GM19328 (cell line): ENCODE measurements around the gene CA9.
"Not testable (repeated sequence)": the region's sequence is repeated elsewhere in the genome, so short reads cannot be mapped to it uniquely, and the experiment has no call there.

Experiments used
- ATAC-seq: cut with Tn5 transposase; IDR thresholded peaks from one replicate; pipeline ENCODE4 v1.9.1; 2021; ENCODE audit warnings: mild to moderate bottlenecking, moderate library complexity; ENCODE audit not compliant: unreplicated experiment

The CA9 gene

GRCh38 chr9:35673132-35674024, at the start of gene CA9:
CA9 (plus strand) TSS chr9:35673928; CDS start chr9:35673960, 32 bp downstream.
- no peak for ATAC-seq

DNA sequence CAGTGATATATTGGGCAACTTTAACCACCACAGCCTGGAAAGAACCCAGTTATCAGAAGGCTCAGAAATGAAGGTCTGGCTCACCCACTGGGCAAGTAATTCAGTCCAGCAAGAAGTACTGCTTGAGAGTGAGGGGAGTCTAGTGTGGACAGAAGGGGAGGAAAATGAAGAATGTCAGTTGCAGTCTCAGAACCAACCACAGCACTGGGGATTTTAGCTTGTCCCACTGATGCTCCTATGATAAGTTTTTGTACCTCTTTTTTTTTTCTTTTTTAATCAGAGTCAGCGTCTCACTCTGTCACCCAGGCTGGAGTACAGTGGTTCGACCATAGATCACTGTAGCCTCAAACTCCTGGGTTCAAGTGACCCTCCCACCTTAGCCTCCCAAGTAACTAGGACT, 46.2 kb upstream of the CA9 start:
- ATAC-seq, result no peak

GRCh38 chr9:35628389-35628991, 45.2 kb upstream of the CA9 start:
- no peak for ATAC-seq

DNA sequence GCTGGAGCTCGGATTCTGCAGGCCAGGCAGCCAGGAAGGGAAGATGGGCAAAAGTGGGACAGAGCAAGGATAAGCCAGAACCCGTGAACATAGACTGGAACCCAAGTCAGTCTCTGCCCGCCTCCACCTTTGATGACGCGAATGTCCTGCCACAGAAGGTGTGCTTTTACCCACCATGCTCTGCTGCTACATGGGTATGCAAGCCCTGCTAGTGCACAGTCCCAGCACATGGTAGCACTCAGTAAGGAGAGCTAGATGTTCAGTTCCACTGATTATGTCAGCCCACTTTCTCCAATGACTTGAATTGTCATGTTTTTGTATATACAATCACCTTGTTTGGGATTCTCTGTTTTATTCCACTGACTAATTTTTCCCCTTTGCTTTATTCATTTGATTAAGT, 44.1 kb upstream of the CA9 start:
- ATAC-seq, result no peak

DNA sequence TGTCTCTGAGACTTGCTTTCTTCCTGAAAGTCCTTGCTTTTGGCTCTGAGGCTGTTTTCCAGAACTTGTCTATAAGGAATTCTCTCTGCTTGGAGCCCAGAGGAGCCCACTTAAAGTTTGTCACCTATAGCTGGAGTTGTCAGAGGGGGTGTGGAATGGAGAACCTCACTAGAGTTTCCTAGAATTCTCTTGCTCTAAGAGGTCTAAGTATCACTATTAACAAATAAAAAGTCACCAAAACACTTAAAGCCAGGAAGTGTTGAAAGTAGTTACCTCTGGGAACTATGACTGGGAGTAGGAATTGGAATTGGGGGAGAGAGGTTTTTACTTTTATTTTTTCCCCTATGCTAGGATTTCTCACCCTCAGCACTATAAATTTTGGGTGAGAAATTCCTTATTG, 38.0 kb upstream of the CA9 start:
- ATAC-seq, result no peak

GRCh38 chr9:35636135-35636876, 37.4 kb upstream of the CA9 start:
- ATAC-seq, result no peak

GRCh38 chr9:35636877-35637246, 36.9 kb upstream of the CA9 start:
- ATAC-seq, result not testable (repeated sequence)

GRCh38 chr9:35637427-35637955, 36.2 kb upstream of the CA9 start:
- ATAC-seq, result not testable (repeated sequence)

DNA sequence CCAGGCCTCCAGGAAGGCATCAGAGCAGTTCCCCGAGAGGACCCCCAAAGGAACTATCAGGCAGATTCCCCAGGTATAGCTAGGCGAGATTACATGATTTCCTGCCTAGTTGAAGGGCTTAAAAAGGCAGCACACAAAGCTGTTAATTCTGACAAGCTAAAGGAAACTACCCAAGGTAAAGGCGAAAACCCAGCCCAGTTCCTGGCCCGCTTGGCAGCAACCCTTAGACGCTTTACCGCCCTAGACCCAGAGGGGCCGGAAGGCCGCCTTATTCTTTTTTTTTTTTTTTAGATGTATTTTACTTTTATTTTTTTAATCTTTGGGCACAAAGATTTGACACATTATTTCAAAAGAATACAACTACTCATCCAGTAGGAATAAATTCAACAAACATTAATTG, 35.0 kb upstream of the CA9 start:
- ATAC-seq, result not testable (repeated sequence)

DNA sequence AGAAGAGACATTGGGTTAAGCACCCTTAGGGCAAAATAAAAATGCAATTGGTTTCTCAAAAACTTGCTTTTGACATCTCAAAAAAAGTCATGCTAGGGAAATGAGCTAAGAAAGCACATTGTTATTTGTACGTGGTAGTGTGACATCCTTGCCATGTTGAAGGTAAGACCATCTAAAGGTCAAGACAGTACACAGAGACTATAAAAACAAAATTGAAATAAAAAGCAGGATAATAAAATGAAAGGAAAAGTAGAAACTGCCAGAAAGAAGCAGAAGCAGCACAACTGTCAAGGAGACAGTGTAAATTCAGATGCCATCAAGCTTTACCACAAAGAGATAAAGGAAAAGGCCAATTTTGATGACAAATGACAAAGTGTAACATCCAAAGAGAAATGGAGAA, 34.5 kb upstream of the CA9 start:
- not testable (repeated sequence) for ATAC-seq

GRCh38 chr9:35639631-35640030, 34.1 kb upstream of the CA9 start:
- ATAC-seq, result no peak

- ATAC-seq, result not testable (repeated sequence)
Observed at GRCh38 chr9:35640431-35640830, 33.3 kb upstream of the CA9 start.

DNA sequence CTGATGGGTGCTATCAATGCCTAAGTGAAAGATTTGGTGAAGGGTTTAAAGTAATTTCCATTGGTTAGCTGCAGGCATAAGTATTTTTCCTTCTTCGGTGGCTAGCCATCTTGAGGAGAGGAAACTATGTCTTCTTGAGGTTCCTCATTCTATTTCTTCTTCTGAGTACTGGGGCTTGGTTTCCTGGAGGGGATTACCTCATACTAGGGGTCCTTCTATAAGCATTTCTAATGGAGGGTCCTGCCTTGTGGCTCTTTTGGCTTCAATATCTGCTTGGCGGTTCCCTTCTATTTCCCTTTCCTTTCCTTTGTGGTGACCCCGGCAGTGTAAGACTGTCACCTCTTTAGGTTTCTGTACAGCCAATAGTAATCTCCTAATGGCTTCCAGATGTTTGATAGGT, 32.2 kb upstream of the CA9 start:
- ATAC-seq, result not testable (repeated sequence)

DNA sequence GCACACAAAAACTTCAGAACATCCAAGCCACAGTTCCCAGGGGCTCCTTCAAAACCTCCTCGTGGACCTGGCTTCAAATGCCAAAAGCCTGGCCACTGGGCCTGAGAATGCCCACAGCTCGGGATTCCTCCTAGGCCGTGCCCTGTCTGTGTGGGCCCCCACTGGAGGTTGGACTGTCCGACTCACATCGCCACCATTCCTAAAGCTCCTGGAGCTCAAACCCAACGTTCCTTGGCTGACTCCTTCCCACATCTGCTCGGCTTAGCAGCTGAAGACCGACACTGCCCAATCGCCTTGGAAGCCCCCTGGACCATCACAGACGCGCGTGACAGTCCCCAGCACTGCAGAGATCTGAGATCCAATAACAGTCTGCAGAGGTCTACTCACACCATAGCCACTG, 30.7 kb upstream of the CA9 start:
- ATAC-seq, result no peak

- ATAC-seq, result not testable (repeated sequence)
Observed at GRCh38 chr9:35645736-35646135, 28.0 kb upstream of the CA9 start.

DNA sequence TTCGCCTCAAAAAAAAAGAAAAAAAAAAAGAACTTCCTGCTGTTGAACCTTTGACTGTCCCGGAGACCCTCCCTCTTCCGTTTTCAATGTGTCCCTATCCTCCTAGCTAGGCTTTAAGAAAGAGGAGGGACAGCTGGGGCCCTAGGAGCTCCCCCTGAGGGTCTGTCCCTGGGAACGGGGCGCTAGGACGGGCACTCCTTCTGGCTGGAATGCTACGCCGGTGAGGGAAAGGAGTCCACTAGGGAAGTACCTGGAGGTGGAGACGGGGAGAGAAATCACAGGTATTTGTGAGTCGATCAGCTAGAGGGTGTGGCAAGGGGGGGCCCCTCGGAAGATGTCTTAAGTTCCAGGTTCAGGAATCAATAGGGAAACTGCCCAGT, 27.6 kb upstream of the CA9 start:
- no peak for ATAC-seq

- ATAC-seq, result peak; percentile 70
Observed at GRCh38 chr9:35646533-35647265, 27.0 kb upstream of the CA9 start.

DNA sequence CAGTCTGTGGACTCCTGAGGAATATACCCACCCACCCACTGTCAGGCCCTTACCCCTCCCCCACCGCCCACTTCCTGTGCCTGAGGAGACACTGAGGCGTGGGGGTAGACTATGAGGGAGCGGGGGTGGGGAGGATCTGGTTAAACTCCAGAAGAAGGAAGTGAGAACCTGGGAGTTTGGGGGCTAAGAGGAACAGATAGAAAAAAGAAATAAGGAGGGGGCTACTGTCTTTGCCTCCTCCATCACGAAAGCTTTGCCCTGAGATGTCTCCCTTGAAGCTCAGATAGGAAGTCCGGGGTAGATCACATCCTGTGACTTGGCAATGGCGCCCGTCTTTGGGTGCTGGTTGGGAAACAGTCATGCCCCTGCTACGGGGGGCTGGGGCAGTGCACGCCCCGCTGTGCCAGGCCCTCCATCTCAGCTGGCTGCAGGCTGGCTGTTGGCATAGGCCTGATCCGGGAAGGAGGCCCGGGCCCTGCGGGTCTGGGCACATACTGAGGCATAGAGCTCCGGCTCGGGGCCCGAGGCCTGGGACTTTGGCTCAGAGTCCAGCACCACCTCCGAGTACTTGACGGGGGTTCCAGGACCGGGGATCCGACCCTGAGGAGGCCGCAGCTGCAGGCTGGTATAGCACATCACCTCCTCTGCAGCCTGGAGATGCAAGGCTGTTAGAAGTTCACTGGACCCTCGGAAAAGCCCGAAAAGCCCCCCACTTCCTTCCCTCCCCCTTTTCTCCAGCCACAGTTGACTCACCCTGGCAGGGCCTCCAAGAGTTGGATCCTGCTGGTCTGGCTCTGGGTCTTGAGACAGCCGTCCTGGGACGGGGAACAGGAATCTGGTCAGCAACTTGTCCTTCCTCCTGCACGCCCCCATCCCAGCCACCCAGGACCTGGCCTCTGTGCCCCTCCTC, 24.0 kb upstream of the CA9 start:
- no peak for ATAC-seq

GRCh38 chr9:35650341-35651158, 23.2 kb upstream of the CA9 start, which contains the start of gene SIT1:
SIT1 (minus strand) TSS chr9:35650931; CDS start chr9:35650853, 78 bp downstream.
- ATAC-seq, result no peak
